K562 (cell line): ENCODE results near the gene ITM2B. TPM values are rescaled to one million over a fixed set of nuclear protein-coding genes. Genes with fewer than 3 reads are reported as not detected.

Experiments
- ATAC-seq: fragments of 200-7000 bp; cut with Tn5 transposase; 3 replicates; pipeline ENCODE4 v1.9.1; 2020; ENCODE audit warnings: moderate library complexity
- Bru-seq: library from RNA; stranded (reverse); fragments of 400-500 nt; gene quantifications from one replicate; lab custom pipeline; 2021; lab: Mats Ljungman, UMichigan
- BruChase-seq, 2 experiments: library from RNA; stranded (reverse); fragments of 400-500 nt; gene quantifications; one replicate each; lab custom pipeline; 2021; lab: Mats Ljungman, UMichigan
- BruUV-seq: library from RNA; stranded (reverse); fragments of 400-500 nt; replicated peaks from 2 replicates; lab custom pipeline; 2021; lab: Mats Ljungman, UMichigan
- CTCF ChIA-PET: fragments of 300-600 bp; formaldehyde crosslinking; extraction: SDS; loops from one replicate; lab custom pipeline; 2021; ENCODE audit warnings: low intra/inter-chr PET ratio; lab: Yijun Ruan, JAX
- POLR2A ChIA-PET: fragments of 300-600, 350-650 bp; sonication (Branson Sonifier 250); formaldehyde crosslinking; extraction: SDS; loops from one replicate; lab custom pipeline; 2021; ENCODE audit warnings: antibody characterized with exemption, inconsistent platforms; lab: Yijun Ruan, JAX
- DNase-seq, 4 experiments: peaks; one replicate each; pipeline versions ENCODE4 v3.0.0 to v3.0.0-alpha.2; 2011 to 2018; ENCODE audit warnings: low spot score in 3 of 4, mixed read lengths in 3 of 4; ENCODE audit errors: extremely low read depth in 1 of 4
- FAIRE-seq: peaks from 2 replicates; lab custom pipeline; 2011; peaks lifted over from hg19 to GRCh38; lab: Jason Lieb, UNC
- H2AFZ ChIP-seq: 2 replicates; pipeline ENCODE4 v1.6.0; 2011; ENCODE audit warnings: low read depth, low read length, control low read depth, inconsistent platforms
- H3K27ac ChIP-seq: fragments of 200-600 bp; 3 replicates; pipeline ENCODE4 v1.8.0; 2011; ENCODE audit warnings: low read depth, mild to moderate bottlenecking, control low read depth, inconsistent platforms, low read length, moderate library complexity, mixed read lengths; ENCODE audit errors: extremely low read depth
- H3K27me3 ChIP-seq, 2 experiments: fragments of 300-600 bp in 1 of 2; 2 replicates in 1 of 2; 3 replicates in 1 of 2; pipeline versions ENCODE4 v1.6.0 to v1.8.0; 2011; ENCODE audit warnings: inconsistent platforms in 2 of 2, low read length in 2 of 2, mild to moderate bottlenecking in 1 of 2, mixed read lengths in 1 of 2, moderate library complexity in 1 of 2; ENCODE audit not compliant: control insufficient read depth in 2 of 2, insufficient read depth in 2 of 2
- H3K36me3 ChIP-seq: fragments of 300-600 bp; 3 replicates; pipeline ENCODE4 v1.8.0; 2011; ENCODE audit warnings: mild to moderate bottlenecking, low read length, inconsistent platforms; ENCODE audit not compliant: control insufficient read depth, insufficient read depth
- H3K4me1 ChIP-seq, 2 experiments: fragments of 200-600 bp in 1 of 2; replicated peaks in 1 of 2; 2 replicates in 1 of 2; 3 replicates in 1 of 2; pipeline versions ENCODE4 v1.5.1 to v1.8.0; 2011; ENCODE audit warnings: inconsistent platforms in 2 of 2, low read length in 2 of 2, mild to moderate bottlenecking in 1 of 2, mixed read lengths in 1 of 2, moderate library complexity in 1 of 2; ENCODE audit not compliant: control insufficient read depth in 2 of 2, insufficient read depth in 2 of 2
- H3K4me2 ChIP-seq: 2 replicates; pipeline ENCODE4 v1.6.1; 2011; ENCODE audit warnings: low read length, control low read depth, inconsistent platforms, mixed read lengths; ENCODE audit not compliant: insufficient read depth
- H3K4me3 ChIP-seq: fragments of 200-600 bp; sonication (generic), shearing (Covaris generic); 2 replicates; pipeline ENCODE4 v1.5.1; 2016; ENCODE audit warnings: control low read depth, inconsistent platforms
- H3K79me2 ChIP-seq: fragments of 200-600 bp; 3 replicates; pipeline ENCODE4 v1.8.0; 2011; ENCODE audit warnings: low read length, inconsistent platforms; ENCODE audit not compliant: control insufficient read depth, insufficient read depth
- H3K9ac ChIP-seq, 2 experiments: 2 replicates each; pipeline versions ENCODE4 v1.6.0 to v1.6.1; 2011; ENCODE audit warnings: low read depth in 2 of 2, low read length in 2 of 2, control low read depth in 1 of 2, inconsistent platforms in 1 of 2, mild to moderate bottlenecking in 1 of 2, mixed read lengths in 1 of 2; ENCODE audit not compliant: insufficient read depth in 1 of 2
- H3K9me1 ChIP-seq: one replicate; pipeline ENCODE4 v1.6.0; 2011; ENCODE audit warnings: inconsistent platforms, mild to moderate bottlenecking, low read length, moderate library complexity; ENCODE audit not compliant: control insufficient read depth, insufficient read depth
- H3K9me3 ChIP-seq: replicated peaks from 2 replicates; pipeline ENCODE4 v1.5.1; 2011; ENCODE audit warnings: low read depth, low read length, inconsistent platforms; ENCODE audit not compliant: control insufficient read depth, insufficient read depth
- H4K20me1 ChIP-seq: replicated peaks from 2 replicates; pipeline ENCODE4 v1.6.1; 2011; ENCODE audit warnings: low read length, inconsistent platforms, mixed read lengths; ENCODE audit not compliant: control insufficient read depth, insufficient read depth
- DEAF1 ChIP-seq: fragments of 450-650 bp; formaldehyde crosslinking; IDR thresholded peaks from 2 replicates; pipeline ENCODE4 v1.4.0; 2020; ENCODE audit warnings: mild to moderate bottlenecking, moderate library complexity
- DPF2 ChIP-seq: fragments of 450-650 bp; IDR thresholded peaks from 2 replicates; pipeline ENCODE4 v1.6.1; 2016
- E2F1 ChIP-seq: sonication (generic); formaldehyde crosslinking; IDR thresholded peaks from 2 replicates; pipeline ENCODE4 v1.8.1; 2023; ENCODE audit warnings: mild to moderate bottlenecking, missing genetic modification reagents, moderate library complexity
- FOS ChIP-seq: IDR thresholded peaks from 3 replicates; pipeline ENCODE4 v1.6.1; 2011; ENCODE audit not compliant: insufficient read length; ENCODE audit errors: extremely low read depth
- FOSL1 ChIP-seq: fragments of 200-800 bp; sonication (Bioruptor generic); conservative IDR thresholded peaks from 2 replicates; pipeline ENCODE4 v1.6.1; 2016; ENCODE audit warnings: missing genetic modification characterization, missing compliant biosample characterization
- HMBOX1 ChIP-seq: sonication (generic); IDR thresholded peaks from 2 replicates; pipeline ENCODE4 v1.6.1; 2016
- MAZ ChIP-seq, 2 experiments: fragments of 450-650 bp in 1 of 2; sonication (generic) in 1 of 2; formaldehyde crosslinking; IDR thresholded peaks in 1 of 2; conservative IDR thresholded peaks in 1 of 2; 2 replicates each; pipeline versions ENCODE4 v1.4.0 to v1.5.0; 2020; ENCODE audit warnings: mild to moderate bottlenecking in 1 of 2, missing genetic modification reagents in 1 of 2
- PCBP1 ChIP-seq: fragments of 200-400 bp; formaldehyde crosslinking; IDR thresholded peaks from 2 replicates; pipeline ENCODE4 v1.6.1; 2018; ENCODE audit warnings: mild to moderate bottlenecking, low read depth, low read length; ENCODE audit not compliant: poor library complexity, severe bottlenecking
- SIX5 ChIP-seq, 2 experiments: IDR thresholded peaks; 2 replicates each; pipeline ENCODE4 v1.6.1; 2011; ENCODE audit warnings: low read length in 2 of 2, borderline replicate concordance in 1 of 2, low read depth in 1 of 2, mild to moderate bottlenecking in 1 of 2, moderate library complexity in 1 of 2; ENCODE audit not compliant: insufficient read depth in 1 of 2
- U2AF1 ChIP-seq: fragments of 200-400 bp; formaldehyde crosslinking; optimal IDR thresholded peaks from 2 replicates; pipeline ENCODE3; 2017; ENCODE audit warnings: mild to moderate bottlenecking, low read depth, low read length, moderate library complexity
- WGBS: fragments of 100-300 bp; shearing (Covaris generic); methylation state at CpG from one replicate; pipeline ENCODE4 v1.1.6; 2016; ENCODE audit warnings: low coverage, mixed read lengths; ENCODE audit not compliant: insufficient coverage; ENCODE audit errors: missing lambda C conversion rate; 5-methylcytosine and 5-hydroxymethylcytosine counted together
- in situ Hi-C: fragments of 300-500 bp; cut with MboI; formaldehyde crosslinking; loops from 4 replicates; pipeline ENCODE4 v1.15.0; 2018; ENCODE audit warnings: inconsistent platforms, mixed read lengths
- intact Hi-C: fragments of 100-400 bp; cut with micrococcal nuclease; formaldehyde crosslinking; loops from 2 replicates; pipeline ENCODE4 v1.14.2; 2022
- long read RNA-seq, 3 experiments: library from polyadenylated mRNA in 2 of 3; library from RNA in 1 of 3; unstranded in 2 of 3; stranded (forward) in 1 of 3; transcript quantifications; one replicate each; pipeline ENCODE4 v2.0.0, GENCODE V29; 2019 to 2022
- polyA minus RNA-seq, 3 experiments: library from RNA; depleted of rRNA, polyadenylated mRNA; stranded (reverse); fragments of >200 nt; gene quantifications; 2 replicates each; pipeline ENCODE4 v1.2.3, GENCODE V29; 2011
- polyA plus RNA-seq, 8 experiments: library from polyadenylated mRNA; depleted of rRNA in 4 of 8; stranded (reverse) in 5 of 8; unstranded in 3 of 8; fragments of >200 nt; fragmentation: Nextera tagmentation in 2 of 8; fragmentation: Illumina TruSeq in 1 of 8; extraction: Ambion mirVana in 2 of 8; extraction: Trizol in 1 of 8; gene quantifications; 2 replicates each; pipeline versions ENCODE4 v1.2.1 to v1.2.3, GENCODE V29; 2011 to 2014; ENCODE audit warnings: inconsistent platforms in 1 of 8, missing spikeins in 1 of 8
- total RNA-seq, 7 experiments: library from RNA; depleted of rRNA in 6 of 7; stranded (reverse); fragments of >200 nt in 6 of 7; fragmentation: Illumina TruSeq in 2 of 7; extraction: Trizol in 2 of 7; gene quantifications; 2 replicates each; pipeline versions ENCODE4 v1.2.1 to v1.2.3, GENCODE V29; 2011 to 2021; ENCODE audit warnings: low replicate concordance in 1 of 7

The ITM2B gene
- total RNA-seq (2011; cell fraction: chromatin; rRNA removed; ENCODE audit: low replicate concordance), result 19.7 and 43.2 TPM in 2 replicates
- total RNA-seq (2011; cell fraction: nucleolus; rRNA removed), result 27.6 and 28.0 TPM in 2 replicates
- total RNA-seq (2011; cell fraction: nucleoplasm; rRNA removed), result 45.9 and 47.1 TPM in 2 replicates
- total RNA-seq (2014; rRNA removed), result 45.0 and 67.6 TPM in 2 replicates
- 49.5 and 54.4 TPM in 2 replicates for total RNA-seq (2014; rRNA removed; fragmentation: Illumina TruSeq; extraction: Trizol)
- total RNA-seq (2015; rRNA removed; fragmentation: Illumina TruSeq; extraction: Trizol), result 50.9 and 52.5 TPM in 2 replicates
- 53.3 and 58.4 TPM in 2 replicates for total RNA-seq (2021)
- 41.2 and 65.6 TPM in 2 replicates for polyA plus RNA-seq (2011; rRNA removed)
- 11.3 and 35.7 TPM in 2 replicates for polyA plus RNA-seq (2011; cell fraction: cytosol; rRNA removed)
- 11.0 and 29.8 TPM in 2 replicates for polyA plus RNA-seq (2011; cell fraction: nucleus; rRNA removed)
- polyA plus RNA-seq (2012), result 46.5 and 99.0 TPM in 2 replicates
- polyA plus RNA-seq (2014; fragmentation: Illumina TruSeq; extraction: Trizol), result 57.7 and 83.8 TPM in 2 replicates
- 10 to 100 TPM; 22.0 to 44.3 TPM for polyA plus RNA-seq (2014; fragmentation: Nextera tagmentation; extraction: Ambion mirVana)
- 34.8 and 36.9 TPM in 2 replicates for polyA plus RNA-seq (2014; rRNA removed)
- 10.6 and 27.5 TPM in 2 replicates for polyA minus RNA-seq (2011; rRNA and poly(A)+ RNA removed)
- polyA minus RNA-seq (2011; cell fraction: cytosol; rRNA and poly(A)+ RNA removed), result 19.5 and 34.5 TPM in 2 replicates
- polyA minus RNA-seq (2011; cell fraction: nucleus; rRNA and poly(A)+ RNA removed), result 1.5 and 4.4 TPM in 2 replicates
- percentile 79 among the genes with signal in this experiment for Bru-seq, nascent RNA
- BruChase-seq, experiment 1, labeled RNA remaining after a 2-hour chase, result percentile 77 among the genes with signal in this experiment
- percentile 73 among the genes with signal in this experiment for BruChase-seq, experiment 2, labeled RNA remaining after a 6-hour chase
- long read RNA-seq, experiment 1, full-length matches to known transcripts, result 124 of 134 reads
- long read RNA-seq, experiment 1, partial matches to known transcripts, result 3 of 134 reads
- long read RNA-seq, experiment 1, other reads (novel, unspliced or antisense), result 7 of 134 reads
- long read RNA-seq, experiment 2, full-length matches to known transcripts, result 36 of 47 reads
- long read RNA-seq, experiment 2, partial matches to known transcripts, result 2 of 47 reads
- long read RNA-seq, experiment 2, other reads (novel, unspliced or antisense), result 9 of 47 reads
- long read RNA-seq, experiment 3, full-length matches to known transcripts, result 57 of 64 reads
- long read RNA-seq, experiment 3, partial matches to known transcripts, result 6 of 64 reads
- long read RNA-seq, experiment 3, other reads (novel, unspliced or antisense), result 1 of 64 reads

- CTCF ChIA-PET, result no interaction called here
- POLR2A ChIA-PET, result interaction anchor here (0.6 to 1.4 kb wide), 9 partner anchors 10 to 276 kb away, joined by 3 to 4 read pairs (median 3); no protein-coding TSS in a partner anchor
- Histone ChIP-seq H2AFZ (peak within 1 kb of the TSS; percentile 93), H3K27ac (peak within 1 kb of the TSS; percentile 91), H3K9me3 (no peaks in the 10 kb centered on the region), H3K9ac (peak within 1 kb of the TSS; percentile 92 to 100), H4K20me1 (no peaks in the 10 kb centered on the region), H3K4me3 (peak within 1 kb of the TSS; percentile 94), H3K36me3 (no peaks in the 10 kb centered on the region), H3K27me3 (no peaks in the 10 kb centered on the region), H3K79me2 (peaks cover 37% of the 10 kb centered on the region), H3K4me1 (peaks cover 0 to 15% of the 10 kb centered on the region in 2 experiments; a peak in 3 of 5 replicates), H3K4me2 (peak within 1 kb of the TSS; percentile 91), H3K9me1 (no peaks in the 10 kb centered on the region)
- peak; percentile 89 for ATAC-seq
- peak; percentile 51 for FAIRE-seq
- WGBS, result 0% methylated on average over 12 of the region's 94 CpGs
- in situ Hi-C loops (no loop called here), intact Hi-C loops (no loop called here)
- no TSS peak for BruUV-seq
- DNase-seq, result peak; percentile 71 to 89 (median 85)
- TF ChIP-seq DPF2 (no peak), HMBOX1 (no peak), FOSL1 (tag) (peak; percentile 30; the same call in 1 of the 2 replicates), U2AF1 (peak; percentile 46), PCBP1 (peak; percentile 33), SIX5 (IDR thresholded peaks at IDR 0.05; ENCODE audit: borderline replicate concordance in 1 of 2, insufficient read depth in 1 of 2, low read depth in 1 of 2, low read length in 2 of 2) (no peak), E2F1 (CRISPR knock-in tag) (0 out of 2 replicates have a peak, but pooled peaks have one; percentile 34), FOS (no peak), MAZ (CRISPR knock-in tag; conservative IDR thresholded peaks at IDR 0.05 in 1 of 2, IDR thresholded peaks at IDR 0.05 in 1 of 2) (peak in 1 of 2 experiments; percentile 83; a peak in 2 of 4 replicates), DEAF1 (CRISPR knock-in tag) (peak; percentile 35; the same call in 1 of the 2 replicates)
These were observed at the start of gene ITM2B for GRCh38 chr13:48233046-48233888. Gene ITM2B (plus strand): TSS chr13:48233206. CDS start chr13:48233361, 155 bp downstream.
